ENCODE data around the gene MS4A6A.
"Not testable (repeated sequence)": the region's sequence is repeated elsewhere in the genome, so short reads cannot be mapped to it uniquely, and the experiment has no call there.

The MS4A6A gene

DNA sequence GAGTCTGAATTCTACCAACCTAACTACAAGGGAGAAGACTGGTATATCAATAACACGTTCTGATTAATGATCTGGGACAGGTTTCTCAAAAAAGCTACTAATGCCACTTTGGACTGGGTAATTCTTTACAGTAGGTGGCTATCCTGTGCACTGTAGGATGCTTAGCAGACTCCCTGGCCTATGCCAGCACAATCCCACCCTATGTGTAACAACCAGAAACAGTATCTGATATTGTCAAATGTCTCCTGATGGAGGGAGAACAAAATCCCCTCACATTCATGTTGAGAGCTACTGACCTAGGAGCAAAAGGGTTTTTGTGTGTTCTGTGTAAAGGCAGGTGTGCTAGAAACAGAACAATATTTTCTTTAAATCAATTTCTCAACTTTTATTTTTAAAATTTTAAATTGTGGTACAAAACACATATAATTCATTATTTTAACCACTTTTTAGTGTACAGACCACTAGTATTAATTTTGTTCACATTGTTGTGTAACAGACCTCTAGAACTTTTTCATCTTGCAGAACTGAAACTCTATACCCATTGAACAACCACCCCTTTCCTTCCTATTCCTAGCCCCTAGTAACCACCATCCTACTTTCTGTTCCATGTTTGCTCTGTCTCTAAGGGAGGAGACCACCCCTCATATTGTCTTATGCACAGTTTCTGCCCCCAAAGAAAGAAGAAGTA, 2.1 kb upstream of the MS4A6A start:
- no peak for DNase-seq (ENCODE audit: low read depth in 2 of 3, low spot score in 1 of 3)

DNA sequence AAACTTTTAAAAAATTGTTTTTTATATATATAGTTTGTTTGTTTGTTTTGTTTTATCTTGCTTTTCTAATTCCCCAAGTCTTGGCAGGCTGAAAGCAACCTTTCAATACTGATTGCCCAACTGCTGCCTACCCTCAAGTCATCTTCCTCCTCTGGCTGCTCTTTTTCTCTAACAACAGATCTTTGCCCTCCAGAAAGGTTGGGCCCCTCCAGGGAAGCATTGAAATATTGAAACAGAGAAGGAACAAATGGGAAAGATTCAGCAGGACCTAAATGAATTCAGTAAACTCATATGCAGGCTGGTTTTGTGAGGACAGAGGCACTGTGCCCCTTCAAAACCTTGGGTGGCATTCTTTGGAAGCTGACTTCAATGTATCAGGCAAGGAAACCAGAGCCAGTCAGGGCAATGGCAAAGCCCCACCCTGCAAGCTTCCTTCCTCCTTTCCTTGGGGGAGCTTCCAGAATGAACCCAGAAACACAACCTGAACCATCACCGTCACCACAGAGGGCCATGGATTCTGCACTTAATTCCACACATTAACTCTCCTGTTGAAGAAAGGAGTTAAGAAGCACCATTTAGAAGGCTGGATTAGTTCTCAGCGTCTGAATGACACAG, 815 bp upstream of the MS4A6A start:
- DNase-seq (ENCODE audit: low read depth in 2 of 3, low spot score in 1 of 3), result no peak

DNA sequence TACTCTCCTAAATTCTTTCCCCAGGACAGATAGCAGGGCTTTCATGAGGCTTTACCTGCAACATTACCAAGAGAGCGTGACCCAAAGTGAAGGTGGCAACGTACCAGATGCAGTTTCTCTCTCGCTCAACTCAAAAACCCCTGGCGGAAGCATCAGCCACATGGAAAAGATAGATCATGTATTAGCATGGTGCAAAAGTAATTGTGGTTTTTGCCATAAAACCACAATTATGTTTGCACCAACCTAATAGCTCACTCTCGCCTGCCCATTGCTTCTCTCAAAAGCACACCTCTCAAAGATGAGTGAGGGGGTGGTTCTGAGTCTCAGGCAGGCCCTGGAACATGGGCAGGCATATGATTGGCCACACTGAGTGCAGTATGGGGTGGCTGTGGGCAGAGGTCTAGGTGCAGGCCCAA, 7.0 kb downstream of the MS4A6A start:
- DNase-seq (ENCODE audit: low read depth in 2 of 3, low spot score in 1 of 3), result peak in 1 of 3 donors; percentile 5

DNA sequence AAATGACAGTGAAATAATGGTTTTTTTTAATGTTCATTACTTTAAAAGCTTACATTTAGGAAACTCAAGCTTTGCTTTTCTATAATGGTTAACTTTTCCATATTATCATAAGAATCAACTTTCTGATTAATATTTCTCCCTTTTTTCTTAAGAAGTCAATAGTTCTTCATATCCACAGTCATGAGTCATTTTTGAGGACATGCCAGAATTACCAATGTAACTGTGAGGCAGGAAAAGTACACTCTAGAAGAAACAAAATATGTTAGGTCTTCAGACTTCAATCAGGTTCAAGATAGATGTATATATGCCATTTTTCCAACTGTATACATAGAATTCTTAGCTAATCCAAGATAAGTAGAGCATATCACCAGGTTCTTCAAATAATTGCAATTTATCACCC, 10.9 kb downstream of the MS4A6A start:
- no peak for DNase-seq (ENCODE audit: low read depth in 2 of 3, low spot score in 1 of 3)

DNA sequence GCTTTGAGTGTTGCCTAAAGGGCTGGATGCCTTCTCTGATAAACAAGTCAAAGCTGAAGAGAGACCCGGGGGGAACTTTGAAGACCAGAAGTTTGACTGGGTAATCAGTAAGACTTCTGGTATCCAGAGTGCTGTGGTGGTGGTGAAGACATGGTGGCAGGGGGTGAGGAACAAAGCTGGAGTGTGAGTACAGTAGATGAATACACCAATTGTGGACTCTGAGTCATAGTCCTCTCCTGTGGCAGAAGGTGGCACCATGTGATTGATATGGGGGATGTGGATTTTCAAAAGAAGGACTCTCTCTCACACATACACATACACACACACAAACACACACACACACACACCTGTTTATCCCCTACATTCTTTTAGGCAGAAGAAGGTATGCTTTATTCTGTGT, 12.3 kb downstream of the MS4A6A start:
- DNase-seq (ENCODE audit: low read depth in 2 of 3, low spot score in 1 of 3), result no peak

DNA sequence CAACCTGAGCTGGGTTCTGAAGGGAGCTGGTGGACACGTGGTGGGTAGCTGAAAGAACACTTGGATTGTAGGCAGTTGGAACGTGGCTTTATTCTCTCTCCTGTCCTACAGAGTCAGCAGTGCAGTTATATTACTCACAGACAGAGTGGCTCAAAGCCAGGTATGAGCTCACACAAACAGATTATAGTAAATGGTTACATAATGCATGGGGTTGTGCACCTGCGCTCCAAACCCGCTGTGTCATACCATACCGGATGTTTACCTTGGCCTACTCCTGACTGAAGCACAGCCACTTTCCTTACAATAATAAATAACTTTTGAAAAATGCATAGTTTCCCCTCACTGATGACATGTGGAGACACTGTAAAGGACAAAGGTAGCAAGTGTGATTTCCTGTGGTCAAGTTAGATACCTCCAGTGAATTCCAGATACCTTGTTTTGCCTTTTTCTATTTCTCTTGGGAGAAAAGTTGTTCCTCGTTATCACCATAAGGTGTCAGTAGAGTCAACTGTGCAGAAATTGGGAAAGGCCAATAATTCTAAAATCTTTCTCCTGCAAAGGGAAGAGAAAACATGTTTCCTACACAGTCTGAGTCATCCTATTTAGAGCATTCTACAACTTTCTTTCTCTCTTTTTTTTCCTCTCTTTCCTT, 13.5 kb downstream of the MS4A6A start:
- no peak for DNase-seq (ENCODE audit: low read depth in 2 of 3, low spot score in 1 of 3)

DNA sequence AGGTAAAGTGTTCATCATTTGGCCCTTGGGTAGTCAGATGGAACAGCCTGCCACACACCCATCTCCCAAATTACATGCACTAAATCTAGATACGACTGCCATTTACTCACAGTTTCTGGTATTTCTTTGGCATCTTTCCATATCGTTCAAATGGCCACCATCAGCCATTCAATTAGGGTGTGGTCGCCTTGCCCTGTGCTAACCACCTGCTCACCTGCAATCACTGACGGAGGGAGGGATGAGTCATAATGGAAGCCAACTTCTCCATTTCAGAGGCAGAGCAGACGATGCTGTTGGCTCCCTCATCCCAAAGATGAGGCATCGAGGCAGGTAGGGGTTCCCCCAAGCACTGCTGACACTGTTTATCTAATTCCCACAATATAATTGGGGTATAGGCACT, 14.6 kb downstream of the MS4A6A start:
- DNase-seq (ENCODE audit: low read depth in 2 of 3, low spot score in 1 of 3), result no peak

DNA sequence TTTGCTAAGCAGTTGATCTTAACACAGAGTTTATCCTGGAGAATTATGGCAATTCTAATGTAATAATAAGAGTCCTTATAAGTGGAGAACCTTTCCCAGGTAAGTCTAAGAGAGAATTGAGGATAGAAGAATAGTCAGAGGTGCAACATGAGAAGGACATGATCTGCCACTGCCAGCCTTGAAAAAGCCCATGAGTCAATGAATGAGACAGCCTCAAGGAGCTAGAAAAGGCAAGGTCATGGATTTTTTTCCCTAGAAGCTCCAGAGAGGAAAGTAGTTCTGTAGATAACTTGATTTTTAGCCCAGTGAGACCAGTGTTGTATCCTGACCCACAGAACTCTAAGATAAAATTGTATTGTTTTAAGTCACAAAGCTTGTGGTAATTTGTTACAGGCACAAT, 16.9 kb downstream of the MS4A6A start:
- no peak for DNase-seq (ENCODE audit: low read depth in 2 of 3, low spot score in 1 of 3)

DNA sequence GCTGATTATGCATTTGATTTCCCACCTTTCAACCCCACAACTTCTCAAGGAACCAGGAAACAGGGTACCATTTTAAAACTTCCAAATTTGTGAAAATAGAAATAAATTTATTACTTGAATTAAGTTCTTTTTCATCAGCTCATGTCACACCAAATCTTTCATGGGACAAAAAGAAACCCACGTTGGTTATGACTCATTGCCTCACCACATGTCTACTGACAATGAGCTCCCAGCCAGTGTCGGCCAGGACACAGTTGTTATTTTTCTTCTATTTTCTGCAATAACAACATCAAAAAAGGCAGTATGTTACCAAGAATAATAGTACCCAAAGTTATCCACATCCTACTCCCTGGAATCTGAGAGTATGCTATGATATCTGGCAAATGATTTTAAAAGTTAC, 17.3 kb downstream of the MS4A6A start:
- no peak for DNase-seq (ENCODE audit: low read depth in 2 of 3, low spot score in 1 of 3)

DNA sequence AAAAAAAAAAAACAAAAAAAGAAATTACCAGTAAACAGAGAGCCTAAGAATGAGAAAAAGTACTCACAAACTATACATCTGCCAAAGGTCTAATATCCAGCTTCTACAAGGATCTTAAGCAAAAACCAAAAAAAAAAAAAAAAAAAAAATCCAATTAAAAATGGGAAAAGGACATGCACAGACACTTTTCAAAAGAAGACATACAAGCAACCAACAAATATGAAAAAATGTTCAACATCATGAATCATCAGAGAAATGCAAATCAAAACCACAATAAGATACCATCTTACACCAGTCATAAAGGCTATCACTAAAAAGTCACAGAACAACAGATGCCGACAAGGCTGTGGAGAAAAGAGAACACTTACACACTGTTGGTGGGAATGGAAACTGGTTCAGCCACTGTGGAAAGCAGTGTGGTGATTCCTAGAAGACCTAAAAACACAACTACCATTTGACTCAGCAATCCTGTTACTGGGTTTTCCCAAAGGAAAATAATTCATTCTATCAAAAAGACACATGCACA, 18.3 kb downstream of the MS4A6A start:
- peak in 1 of 3 donors; percentile 5 for DNase-seq (ENCODE audit: low read depth in 2 of 3, low spot score in 1 of 3)

DNA sequence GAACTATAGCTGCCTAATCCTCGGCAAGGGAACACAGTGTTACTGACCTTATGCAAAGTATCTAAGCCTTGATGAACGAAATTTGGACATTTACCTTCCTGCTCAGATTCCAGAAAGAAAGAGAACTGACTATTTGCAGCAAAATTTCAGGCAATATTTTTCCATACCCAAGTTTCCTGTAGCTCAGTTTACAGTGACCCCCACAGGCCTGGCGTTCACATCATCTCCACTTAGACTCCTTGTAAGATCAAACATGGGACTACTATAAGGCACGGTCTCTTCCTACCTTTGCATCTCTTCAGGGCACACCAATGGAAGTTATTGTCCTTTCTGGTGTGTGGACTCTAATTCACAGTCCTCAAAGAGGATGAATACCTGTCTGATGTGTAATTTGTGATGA, 21.1 kb downstream of the MS4A6A start:
- DNase-seq (ENCODE audit: low read depth in 2 of 3, low spot score in 1 of 3), result no peak

DNA sequence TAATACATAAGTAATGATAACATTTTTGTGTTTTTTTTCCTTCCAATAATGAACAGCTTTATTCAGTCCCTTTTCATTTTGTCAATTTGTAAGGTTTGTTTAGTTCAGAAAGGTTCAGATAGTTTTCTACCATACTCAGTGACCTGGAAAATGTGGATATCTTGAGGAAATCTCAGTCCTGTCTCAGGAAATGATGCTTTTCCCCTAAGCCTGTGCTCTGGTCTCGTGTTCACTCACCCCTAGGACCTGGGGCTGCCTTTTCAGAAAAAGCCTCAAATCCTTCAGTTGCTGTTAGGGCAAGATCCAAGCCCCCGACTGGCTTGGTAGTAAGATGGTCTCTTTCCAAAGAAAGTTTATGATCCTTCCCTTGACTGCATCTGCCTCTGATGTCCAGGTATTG, 21.8 kb downstream of the MS4A6A start:
- no peak for DNase-seq (ENCODE audit: low read depth in 2 of 3, low spot score in 1 of 3)

DNA sequence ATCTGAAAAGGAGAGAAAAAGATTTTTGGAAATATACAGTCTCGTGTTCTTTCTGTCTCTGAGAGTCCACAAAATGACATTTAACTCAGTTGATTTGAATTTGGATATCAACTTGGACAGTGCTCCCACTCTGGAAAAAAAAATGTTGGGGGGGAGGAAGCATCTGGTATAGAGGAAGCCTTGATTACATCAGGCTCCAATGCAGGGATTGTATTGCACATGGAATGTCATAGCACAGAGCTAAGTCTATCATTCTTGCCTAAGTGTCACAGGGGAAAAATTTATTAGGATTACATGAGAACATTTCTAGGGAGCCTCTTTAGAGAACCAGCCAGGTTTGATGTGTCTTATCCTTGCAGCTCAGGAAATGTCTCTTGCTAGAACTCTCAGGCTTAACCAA, 23.0 kb downstream of the MS4A6A start:
- DNase-seq (ENCODE audit: low read depth in 2 of 3, low spot score in 1 of 3), result no peak

DNA sequence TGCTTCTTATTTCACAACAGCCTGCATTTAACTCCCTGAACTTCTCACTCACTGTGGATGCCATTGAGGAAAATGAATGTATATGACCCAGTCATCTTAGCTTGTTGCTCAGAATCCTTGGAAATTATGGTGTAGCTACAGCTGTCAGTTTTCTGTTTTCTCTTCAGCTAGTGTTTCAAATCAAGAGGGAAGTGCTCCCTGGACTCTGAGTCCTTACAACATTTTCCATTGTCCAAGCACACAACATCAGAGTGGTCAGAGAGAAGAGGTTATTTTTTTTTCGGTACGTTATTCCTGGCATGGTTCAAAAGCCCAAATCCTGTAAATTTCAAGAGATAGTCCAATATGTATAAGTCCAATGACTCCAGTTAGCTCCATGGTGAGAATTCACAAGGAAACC, 23.6 kb downstream of the MS4A6A start:
- DNase-seq (ENCODE audit: low read depth in 2 of 3, low spot score in 1 of 3), result no peak

DNA sequence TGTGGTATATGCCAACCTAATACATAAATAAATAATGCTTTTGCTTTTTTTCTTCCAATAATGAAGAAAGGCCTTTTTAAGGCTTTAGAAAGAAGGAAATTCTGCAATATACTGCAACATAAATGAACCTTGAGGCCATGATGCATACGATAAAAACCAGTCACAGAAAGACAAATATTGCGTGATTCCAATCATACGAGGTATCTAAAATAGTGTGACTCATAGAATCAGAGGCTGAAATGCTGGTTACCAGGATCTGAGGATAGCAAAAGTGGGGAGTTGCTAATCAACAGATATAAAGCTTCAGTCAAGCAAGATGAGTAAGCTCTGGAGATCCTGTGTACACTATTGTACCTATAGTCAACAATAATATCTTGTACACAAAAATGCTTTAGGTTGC, 24.2 kb downstream of the MS4A6A start:
- DNase-seq (ENCODE audit: low read depth in 2 of 3, low spot score in 1 of 3), result no peak

DNA sequence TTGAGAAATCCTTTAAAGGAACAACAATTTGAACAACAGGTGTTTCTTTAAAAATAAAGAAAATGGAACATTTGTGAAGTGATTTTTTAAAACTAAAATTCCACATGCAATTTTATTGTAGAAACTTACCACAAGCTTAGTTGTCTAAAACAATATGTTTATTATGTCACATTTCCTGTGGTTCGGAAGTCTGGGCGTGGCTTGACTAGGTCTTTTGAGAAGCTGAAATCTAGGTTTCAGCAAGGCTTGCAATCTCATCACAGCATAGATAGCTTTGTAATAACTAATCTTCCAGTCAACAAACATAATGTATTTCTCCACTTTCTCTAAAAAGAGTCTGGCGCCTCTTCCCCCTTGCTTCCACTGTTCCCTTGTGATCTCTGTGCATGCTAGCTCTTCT, 27.0 kb downstream of the MS4A6A start:
- DNase-seq (ENCODE audit: low read depth in 2 of 3, low spot score in 1 of 3), result no peak

DNA sequence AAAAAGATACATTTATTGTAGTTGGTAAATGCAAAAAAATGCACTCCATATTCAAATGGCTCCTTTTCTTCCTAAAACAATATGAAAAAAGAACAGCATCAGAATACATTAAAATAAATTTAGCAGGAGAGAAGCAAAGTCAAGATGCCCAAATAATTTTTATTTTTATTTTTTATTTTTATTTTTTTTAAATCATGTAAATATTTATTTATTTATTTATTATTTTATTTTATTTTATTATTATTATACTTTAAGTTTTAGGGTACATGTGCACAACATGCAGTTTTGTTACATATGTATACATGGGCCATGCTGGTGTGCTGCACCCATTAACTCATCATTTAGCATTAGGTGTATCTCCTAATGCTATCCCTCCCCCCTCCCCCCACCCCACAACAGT, 30.2 kb downstream of the MS4A6A start:
- not testable (repeated sequence) for DNase-seq (ENCODE audit: low read depth in 2 of 3, low spot score in 1 of 3)

DNA sequence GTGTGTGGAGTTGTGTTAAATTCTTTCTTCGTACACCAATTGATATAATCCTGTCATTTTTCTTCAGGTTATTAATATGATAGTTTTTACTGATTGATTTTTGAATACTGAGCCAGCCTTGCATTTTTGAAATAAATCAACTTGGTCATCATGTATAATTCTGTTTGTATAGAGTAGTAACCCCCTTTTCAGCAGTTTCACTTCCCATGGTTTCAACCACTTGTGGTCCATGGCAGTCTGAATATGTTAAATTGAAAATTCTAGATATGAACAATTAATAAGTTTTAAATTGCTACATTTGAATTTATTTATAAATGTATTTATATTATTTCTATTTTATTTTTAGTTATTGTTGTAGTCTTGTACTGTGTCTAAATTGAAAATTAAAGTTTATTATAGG, 32.6 kb downstream of the MS4A6A start:
- no peak for DNase-seq (ENCODE audit: low read depth in 2 of 3, low spot score in 1 of 3)

DNA sequence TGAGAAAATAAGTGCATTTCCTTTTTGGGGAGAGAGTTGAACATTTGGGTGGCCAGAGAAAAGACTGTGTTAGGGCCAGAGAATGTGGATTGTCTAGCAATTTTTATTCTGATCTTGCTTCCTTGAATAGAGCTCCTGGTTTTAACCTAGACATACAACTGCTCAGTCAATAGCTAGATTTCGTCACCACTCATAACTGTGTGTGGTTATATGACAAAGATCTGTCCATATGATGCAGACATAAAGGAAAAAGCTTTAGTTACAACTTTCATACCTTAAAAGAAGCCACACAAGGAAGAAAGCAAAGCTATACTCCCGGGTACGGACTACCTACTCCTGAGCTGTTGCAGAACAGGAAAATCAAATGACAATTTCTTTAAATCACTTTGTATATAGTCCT, 37.2 kb downstream of the MS4A6A start:
- DNase-seq (ENCODE audit: low read depth in 2 of 3, low spot score in 1 of 3), result no peak

DNA sequence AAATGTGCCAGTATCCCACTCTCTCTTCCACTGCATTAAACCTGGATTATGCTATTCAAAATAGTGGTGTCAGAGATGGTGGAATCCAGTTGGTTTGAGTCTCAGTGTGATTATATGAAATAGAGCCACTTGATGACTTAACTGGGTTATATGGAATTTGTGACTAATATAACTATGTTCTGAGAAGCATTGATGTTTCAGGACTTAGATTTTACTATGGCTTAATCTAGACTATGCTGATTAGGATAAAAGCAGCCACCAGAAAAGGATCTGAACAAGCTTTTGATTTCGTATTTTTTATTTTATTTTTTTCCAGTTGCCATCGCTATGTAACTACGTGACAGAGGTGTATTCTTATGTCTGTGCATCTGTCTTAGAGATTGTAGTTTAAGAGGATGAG, 39.1 kb downstream of the MS4A6A start:
- DNase-seq (ENCODE audit: low read depth in 2 of 3, low spot score in 1 of 3), result no peak

DNA sequence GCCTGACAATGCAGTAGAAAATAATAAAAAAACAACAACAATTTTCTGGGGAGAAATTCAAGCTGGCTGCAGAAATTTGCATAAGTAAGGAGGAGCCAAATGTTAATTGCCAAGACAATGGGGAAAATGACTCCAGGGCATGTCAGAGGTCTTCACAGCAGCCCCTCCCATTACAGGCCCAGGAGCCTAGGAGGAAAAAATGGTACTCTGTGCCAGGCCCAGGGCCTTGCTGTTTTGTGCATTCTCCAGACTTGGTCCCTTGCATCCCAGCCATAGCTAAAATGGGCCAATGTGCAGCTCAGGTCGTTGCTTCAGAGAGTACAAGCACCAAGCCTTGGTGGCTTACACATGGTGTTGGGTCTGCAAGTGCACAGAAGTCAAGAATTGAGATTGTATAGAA, 49.0 kb downstream of the MS4A6A start:
- no peak for DNase-seq (ENCODE audit: low read depth in 2 of 3, low spot score in 1 of 3)

DNA sequence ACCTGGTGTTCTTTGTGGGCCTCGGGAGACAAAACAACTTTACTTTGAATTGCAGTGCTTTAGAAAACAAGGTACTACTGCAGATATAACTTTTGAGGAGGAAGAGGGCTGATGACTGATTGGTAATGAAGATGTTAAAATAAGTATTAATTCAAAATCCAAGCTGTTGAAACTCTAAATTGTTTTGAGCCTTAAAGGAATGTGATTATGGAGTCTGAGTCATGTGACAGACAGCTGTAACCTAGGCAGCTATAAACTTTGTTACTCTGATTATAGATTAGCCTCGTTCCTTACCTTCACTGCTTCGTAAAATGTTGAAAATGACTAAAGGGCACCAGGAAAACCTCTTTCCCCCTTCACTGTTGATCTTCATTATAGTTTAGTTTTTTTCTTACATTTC, 51.0 kb downstream of the MS4A6A start:
- no peak for DNase-seq (ENCODE audit: low read depth in 2 of 3, low spot score in 1 of 3)

DNA sequence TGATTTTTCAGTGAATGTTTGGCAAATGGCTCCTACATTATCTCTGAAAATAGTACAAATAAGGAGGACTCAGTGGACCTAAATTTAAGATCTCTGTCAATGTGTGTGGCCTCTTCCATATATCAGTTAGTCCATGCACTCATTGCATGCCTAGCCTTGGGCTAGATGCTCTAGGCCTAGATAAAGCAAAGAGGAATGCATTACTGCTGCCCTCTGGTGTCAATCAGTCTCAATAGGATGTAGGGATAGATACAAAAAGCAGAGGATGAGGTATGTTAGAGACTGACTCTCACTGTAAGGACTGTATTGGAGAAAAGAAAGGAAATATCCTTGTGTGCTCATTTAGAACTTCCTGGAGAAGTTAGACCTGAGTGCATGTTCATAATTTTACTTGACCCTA, 52.4 kb downstream of the MS4A6A start:
- no peak for DNase-seq (ENCODE audit: low read depth in 2 of 3, low spot score in 1 of 3)
